NCI-H2029 (cell line): Measurements from ENCODE around the gene EPB41.
"Not testable (repeated sequence)": the region's sequence is repeated elsewhere in the genome, so short reads cannot be mapped to it uniquely, and the experiment has no call there.

ENCODE experiments used
- DNase-seq: peaks from one replicate; lab custom pipeline; 2025; lab: John Stamatoyannopoulos, UW

EPB41 gene

DNA sequence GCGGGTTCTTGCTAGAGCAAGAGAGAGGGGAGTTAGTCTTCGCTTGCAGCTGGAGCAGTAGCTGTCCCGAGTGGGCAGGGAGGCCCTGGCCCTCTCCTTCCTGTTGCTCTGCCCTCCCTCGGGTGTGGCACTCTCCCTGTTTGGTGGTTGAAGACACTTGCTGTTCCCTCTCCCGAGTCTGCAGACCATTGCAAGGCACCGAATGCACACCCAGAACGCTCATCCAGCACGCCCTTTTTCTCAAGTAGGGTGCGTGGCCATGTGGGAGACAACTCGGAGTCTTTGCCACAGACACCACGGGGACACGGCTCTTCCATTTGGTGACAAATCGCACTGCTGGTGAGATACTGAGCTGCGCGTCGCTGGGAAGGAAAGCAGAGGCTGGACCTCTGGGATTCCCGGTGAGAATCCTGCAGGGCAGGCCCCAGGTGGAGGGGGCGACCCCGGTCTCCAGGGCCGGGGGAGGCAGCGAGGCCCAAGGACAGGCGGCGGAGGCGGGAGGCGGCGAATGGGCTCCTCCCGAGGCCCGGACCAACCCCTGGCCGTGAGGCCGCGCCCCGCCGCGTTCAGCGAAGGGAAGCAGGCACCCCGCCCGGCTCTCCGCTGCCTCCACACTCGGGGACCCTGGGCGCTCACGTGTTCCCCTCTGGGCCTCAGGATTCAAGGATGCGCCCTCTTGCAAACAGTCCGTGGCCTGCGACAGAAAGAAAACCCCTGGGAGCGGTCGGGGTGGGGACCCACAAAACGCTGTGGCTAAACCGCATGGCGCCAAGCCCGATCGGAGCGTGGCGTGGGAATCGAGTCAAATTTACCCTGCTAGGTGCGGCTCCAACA, 219.7 kb downstream of the EPB41 start:
- no peak for DNase-seq

- no peak for DNase-seq
These were observed 220.3 kb downstream of the EPB41 start for GRCh38 chr1:29134695-29135028.

- no peak for DNase-seq
These were observed 222.1 kb downstream of the EPB41 start for GRCh38 chr1:29136391-29136915.

DNA sequence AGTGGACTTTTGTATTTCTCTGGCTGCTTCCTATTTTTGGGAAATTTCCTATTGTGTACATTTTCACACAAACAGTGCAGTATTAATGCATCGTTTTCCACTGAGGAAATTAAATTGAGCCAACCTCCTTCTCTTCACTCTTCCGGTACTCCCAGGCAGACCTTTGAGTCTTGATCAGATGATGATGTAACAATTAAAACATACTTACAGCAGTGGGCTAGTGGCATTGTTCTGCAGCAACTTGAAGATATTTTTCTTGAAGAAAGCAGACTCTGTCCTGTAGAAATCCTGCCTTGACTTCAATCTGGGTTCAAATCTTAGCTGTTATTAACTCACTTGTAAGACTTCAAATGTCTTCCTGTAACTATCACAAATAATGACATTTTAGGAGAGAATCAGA, 228.3 kb downstream of the EPB41 start:
- DNase-seq: no peak

- no peak for DNase-seq
These were observed 229.8 kb downstream of the EPB41 start for GRCh38 chr1:29144178-29144577.

DNA sequence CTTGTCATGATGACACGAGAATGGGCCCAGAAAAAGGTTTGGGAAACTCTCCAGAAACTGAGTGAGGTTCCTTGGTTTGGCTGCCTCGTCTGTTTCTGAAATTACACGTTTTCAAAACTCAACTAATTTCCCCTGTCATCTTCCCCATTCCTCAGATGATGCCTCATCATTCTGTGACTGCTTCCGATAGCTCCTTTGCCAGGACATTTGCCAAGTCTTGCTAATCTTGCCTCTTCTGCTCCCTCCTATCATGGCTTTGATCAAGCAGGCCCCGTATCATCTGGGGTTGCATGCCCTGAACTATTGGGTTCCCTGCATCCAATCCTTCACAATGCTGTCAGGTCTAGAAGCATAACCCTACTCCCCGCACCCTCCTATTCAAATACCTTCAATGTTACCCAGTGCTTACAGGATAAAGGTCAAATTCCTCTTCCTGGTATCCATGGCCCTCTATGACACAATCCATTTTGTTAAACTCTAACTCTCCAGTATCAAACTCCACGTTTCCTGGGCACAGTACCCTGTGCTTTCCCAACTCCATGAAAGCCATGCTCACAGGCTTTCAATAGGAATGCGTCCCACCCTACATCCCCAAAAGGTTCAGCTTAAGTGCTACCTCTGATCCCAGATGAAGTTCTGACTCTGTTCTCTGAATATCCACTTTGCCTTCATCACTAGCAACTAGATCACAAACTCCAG, 231.5 kb downstream of the EPB41 start:
- DNase-seq: no peak

DNA sequence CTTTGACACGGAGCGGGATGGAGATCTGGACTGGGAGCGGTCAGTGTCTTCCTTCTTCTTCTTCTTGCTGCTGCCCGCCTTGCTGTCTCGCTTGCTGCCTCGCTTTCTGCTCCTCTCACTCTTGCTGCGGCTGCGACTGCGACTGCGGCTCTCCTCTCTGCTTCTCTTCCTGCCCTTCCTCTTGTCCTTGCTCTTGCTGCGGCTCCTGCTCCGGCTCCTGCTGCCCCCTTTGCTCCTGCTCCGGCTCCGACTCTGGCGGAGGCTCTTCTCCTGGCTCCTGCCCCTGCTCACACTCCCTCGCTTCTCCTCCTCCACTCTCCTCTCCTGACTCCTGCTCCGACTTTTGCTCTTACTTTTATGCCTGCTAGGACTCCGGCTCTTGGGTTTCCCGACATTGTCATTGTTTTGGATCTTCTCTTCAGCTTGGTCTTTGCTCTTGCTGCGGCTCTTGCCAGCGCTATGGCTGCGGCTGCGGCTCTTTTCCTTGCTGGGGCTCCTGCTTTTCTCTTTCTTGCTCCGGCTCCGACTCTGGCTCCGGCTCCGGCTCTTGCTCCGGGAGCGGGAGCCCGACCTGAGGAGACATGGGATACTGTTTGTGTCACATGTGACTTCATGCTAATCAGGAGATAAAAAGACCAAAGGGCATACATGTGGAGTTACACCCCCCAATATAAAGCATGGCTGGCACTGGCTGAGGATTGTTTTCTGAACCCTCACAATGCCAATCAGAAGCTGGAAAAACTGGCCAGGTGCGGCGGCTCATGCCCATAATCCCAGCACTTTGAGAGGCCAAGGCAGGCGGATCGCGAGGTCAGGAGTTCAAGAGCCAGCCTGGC, 234.5 kb downstream of the EPB41 start:
- no peak for DNase-seq

- DNase-seq: not testable (repeated sequence)
These were observed 236.0 kb downstream of the EPB41 start for GRCh38 chr1:29150346-29150745.

DNA sequence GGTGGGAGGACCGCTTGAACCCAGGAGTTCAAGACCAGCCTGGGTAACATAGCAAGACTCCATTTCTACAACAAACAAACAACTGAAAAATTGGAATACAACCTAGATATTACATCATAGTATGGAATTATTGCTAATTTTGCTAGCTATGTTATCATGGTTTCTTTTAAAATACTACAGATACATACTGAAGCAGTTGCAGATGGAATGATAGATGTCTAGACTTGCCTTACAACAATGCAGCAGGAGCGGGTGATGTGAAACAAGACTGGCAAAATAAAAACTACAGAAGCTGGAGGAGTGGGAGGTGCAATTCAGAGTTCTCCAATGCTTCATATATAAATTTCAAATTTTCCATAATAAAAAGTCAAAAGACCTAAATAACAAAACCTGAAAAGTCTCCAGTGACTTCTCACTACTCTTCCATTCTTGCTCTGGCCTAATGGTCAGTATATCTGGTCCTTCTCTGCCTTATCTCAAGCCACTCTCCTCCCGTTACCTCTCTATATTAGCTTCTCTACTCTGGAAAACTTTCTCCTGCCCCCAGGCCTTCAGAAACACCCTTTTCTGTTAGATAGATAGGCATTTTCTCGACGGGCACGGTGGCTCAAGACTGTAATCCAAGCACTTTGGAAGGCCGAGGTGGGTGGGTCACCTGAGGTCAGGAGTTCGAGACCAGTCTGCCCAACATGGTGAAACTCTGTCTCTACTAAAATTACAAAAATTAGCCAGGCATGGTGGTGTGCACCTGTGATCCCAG, 237.9 kb downstream of the EPB41 start:
- no peak for DNase-seq

GRCh38 chr1:29156543-29157268, 242.3 kb downstream of the EPB41 start:
- no peak for DNase-seq

- no peak for DNase-seq
These were observed 242.9 kb downstream of the EPB41 start for GRCh38 chr1:29157269-29157601.

DNA sequence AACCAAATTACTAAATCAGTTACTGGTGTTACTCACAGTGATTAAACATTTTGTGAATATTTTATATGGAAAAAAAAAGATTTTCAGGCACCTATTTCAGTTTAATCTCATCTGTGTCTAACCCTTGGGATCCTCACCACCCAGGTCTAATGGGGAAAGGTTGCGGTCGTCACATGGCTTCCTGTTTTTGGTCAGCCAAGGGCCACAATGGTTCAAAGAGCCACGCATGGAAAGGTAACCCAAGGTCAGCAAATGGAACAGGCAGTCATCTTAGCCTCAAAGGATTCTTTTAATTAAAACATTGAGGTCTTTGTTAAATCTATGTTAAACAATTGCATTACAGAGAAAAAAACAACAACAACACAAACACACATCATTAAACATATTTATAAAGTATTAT, 245.4 kb downstream of the EPB41 start:
- no peak for DNase-seq

DNA sequence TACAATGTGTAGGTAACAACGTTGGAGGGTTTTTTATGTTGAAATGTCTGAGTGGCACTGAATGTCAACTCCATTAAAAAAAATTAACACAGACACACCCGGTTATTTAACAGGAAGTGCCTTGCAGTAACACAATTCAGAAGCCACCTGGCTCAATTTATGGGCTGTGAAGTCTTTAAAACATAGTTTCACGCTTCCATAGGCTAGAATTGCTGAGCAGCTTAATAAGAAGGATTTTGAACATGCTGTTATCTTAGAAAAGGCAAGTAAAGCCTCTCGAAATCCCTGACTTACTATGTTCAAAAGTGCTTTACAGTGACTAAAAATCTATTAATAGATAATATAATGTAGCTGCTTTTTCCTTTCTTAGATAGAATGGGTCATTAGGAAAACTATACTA, 247.7 kb downstream of the EPB41 start:
- DNase-seq: no peak

- DNase-seq: no peak
These were observed 248.2 kb downstream of the EPB41 start for GRCh38 chr1:29162476-29163138.

- DNase-seq: no peak
These were observed 250.2 kb downstream of the EPB41 start for GRCh38 chr1:29164588-29164987.

DNA sequence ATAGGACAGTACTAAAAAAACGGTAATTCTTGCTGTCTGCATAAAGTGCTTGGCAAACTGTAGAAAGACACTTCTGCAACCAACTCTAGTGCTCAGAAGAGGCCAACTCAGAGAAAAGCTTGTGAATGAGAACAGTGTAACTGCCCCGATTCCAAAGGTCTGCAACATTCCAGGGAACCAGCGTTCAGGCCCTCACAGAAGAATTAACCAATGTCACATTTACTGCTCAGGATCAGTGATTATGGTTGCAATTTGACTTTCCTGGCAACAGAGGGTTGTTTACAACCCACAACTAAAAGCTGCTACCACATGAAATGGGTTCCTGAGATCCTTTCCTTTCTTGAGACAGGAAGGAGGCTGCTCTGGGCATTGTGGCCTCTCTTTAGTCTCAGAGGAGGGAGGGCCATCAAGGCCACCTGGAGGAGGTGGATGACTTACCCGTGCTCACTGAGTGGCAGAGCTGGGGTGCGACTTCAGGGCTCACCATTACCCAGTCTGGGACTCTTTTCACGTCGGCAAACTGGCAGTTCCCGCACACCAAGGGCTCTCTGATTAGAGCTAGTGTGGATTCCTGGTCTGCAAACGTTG, 252.0 kb downstream of the EPB41 start:
- no peak for DNase-seq

GRCh38 chr1:29167904-29168303, 253.5 kb downstream of the EPB41 start:
- no peak for DNase-seq
